AG04450 (cell line): ENCODE data around the gene PLPPR5. TPM values are rescaled to one million over a fixed set of nuclear protein-coding genes. Genes with fewer than 3 reads are reported as not detected.

Experiments used
- CTCF ChIA-PET: fragments of 300-600, 350-600 bp; formaldehyde crosslinking; extraction: SDS; loops from one replicate; lab custom pipeline; 2022; ENCODE audit warnings: antibody characterized with exemption, inconsistent platforms; lab: Charles Lee
- POLR2A ChIA-PET: fragments of 350-600 bp; formaldehyde crosslinking; extraction: SDS; loops from one replicate; lab custom pipeline; 2021; ENCODE audit warnings: antibody characterized with exemption, inconsistent platforms; lab: Yijun Ruan, JAX
- DNase-seq: peaks from one replicate; pipeline ENCODE4 v3.0.0-alpha.2; 2011; ENCODE audit warnings: low read depth, low spot score
- H3K27ac ChIP-seq: one replicate; pipeline ENCODE4 v1.5.1; 2012; ENCODE audit warnings: low read depth, low read length, control low read depth
- H3K27me3 ChIP-seq: one replicate; pipeline ENCODE4 v1.6.0; 2012; ENCODE audit warnings: low read length; ENCODE audit not compliant: control insufficient read depth, insufficient read depth
- H3K4me3 ChIP-seq: 2 replicates; pipeline ENCODE4 v1.5.1; 2011; ENCODE audit warnings: mild to moderate bottlenecking, low read depth, low read length, control low read depth
- H3K9me3 ChIP-seq: 2 replicates; pipeline ENCODE4 v1.5.1; 2012; ENCODE audit warnings: low read length; ENCODE audit not compliant: control insufficient read depth, insufficient read depth
- CTCF ChIP-seq: IDR thresholded peaks from 2 replicates; pipeline ENCODE4 v1.5.1; 2011; ENCODE audit warnings: low read depth, low read length, control low read depth, inconsistent platforms
- polyA plus RNA-seq: library from polyadenylated mRNA; depleted of rRNA; stranded (reverse); fragments of >200 nt; gene quantifications from 2 replicates; pipeline ENCODE4 v1.2.3, GENCODE V29; 2011

The PLPPR5 gene
- polyA plus RNA-seq, 1 experiment, result 0.07 TPM

GRCh38 chr1:98904684-98905083 is 100.0 kb downstream of the PLPPR5 start:
- H3K27ac ChIP-seq, result no peak overlapping the region

DNA sequence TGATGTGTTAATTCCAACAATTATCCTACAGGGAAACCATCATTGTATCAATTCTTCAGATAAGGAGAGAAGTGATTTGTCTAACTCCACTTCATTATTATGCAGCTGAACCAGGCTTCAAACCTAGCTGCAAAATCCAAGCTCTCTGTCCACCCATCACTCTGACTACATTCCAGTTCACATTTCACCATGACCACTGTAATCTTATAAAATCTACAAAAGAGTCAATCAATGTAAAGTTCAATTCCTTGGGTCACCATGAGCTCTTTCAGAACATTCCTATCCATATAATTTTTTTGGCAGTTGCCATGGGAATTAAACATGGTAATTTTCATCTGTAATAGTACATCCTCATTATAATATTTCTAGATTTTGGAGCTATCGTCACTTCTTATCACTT is 100.9 kb downstream of the PLPPR5 start:
- CTCF ChIA-PET, result no interaction called here

More at GRCh38 chr1:98904684-98905083, 100.0 kb downstream of the PLPPR5 start:
- DNase-seq, result no peak
- H3K9me3 ChIP-seq, result no peaks in the 10 kb centered on the region
- CTCF ChIA-PET, result no interaction called here
- POLR2A ChIA-PET, result no interaction called here
- no peaks in the 10 kb centered on the region for H3K27me3 ChIP-seq
- H3K4me3 ChIP-seq, result no peak overlapping the region
- no peak for TF ChIP-seq CTCF

GRCh38 chr1:98903261-98903660 is 101.4 kb downstream of the PLPPR5 start:
- ChIA-PET POLR2A (no interaction called here), CTCF (no interaction called here)
- DNase-seq, result peak; percentile 27
- Histone ChIP-seq H3K9me3 (no peaks in the 10 kb centered on the region), H3K4me3 (no peak overlapping the region), H3K27ac (no peak overlapping the region), H3K27me3 (no peaks in the 10 kb centered on the region)
- no peak for TF ChIP-seq CTCF

More for the DNA sequence above, 100.9 kb downstream of the PLPPR5 start:
- no peak overlapping the region for H3K27ac ChIP-seq
- H3K27me3 ChIP-seq, result no peaks in the 10 kb centered on the region
- H3K9me3 ChIP-seq, result no peaks in the 10 kb centered on the region
- H3K4me3 ChIP-seq, result no peak overlapping the region
- POLR2A ChIA-PET, result no interaction called here
- TF ChIP-seq CTCF, result no peak
- no peak for DNase-seq

- H3K9me3 ChIP-seq, result no peaks in the 10 kb centered on the region
- POLR2A ChIA-PET, result no interaction called here
- no peak for TF ChIP-seq CTCF
- DNase-seq, result no peak
- no peaks in the 10 kb centered on the region for H3K27me3 ChIP-seq
- no peak overlapping the region for H3K4me3 ChIP-seq
- CTCF ChIA-PET, result no interaction called here
- no peak overlapping the region for H3K27ac ChIP-seq
Measured at GRCh38 chr1:98898940-98899339, 105.7 kb downstream of the PLPPR5 start.

GRCh38 chr1:98897479-98897878 is 107.2 kb downstream of the PLPPR5 start:
- ChIA-PET CTCF (interaction anchor here (1.7 kb wide), 1 partner anchor 12 kb away, joined by 5 read pairs; no protein-coding TSS in a partner anchor), POLR2A (no interaction called here)
- no peak for DNase-seq
- no peak overlapping the region for H3K27ac ChIP-seq
- no peak for TF ChIP-seq CTCF
- H3K4me3 ChIP-seq, result no peak overlapping the region
- H3K27me3 ChIP-seq, result no peaks in the 10 kb centered on the region
- H3K9me3 ChIP-seq, result no peaks in the 10 kb centered on the region
